Measurements from ENCODE around the gene BUD23.

Gene BUD23

GRCh38 chr7:73736885-73737284 lies 53.5 kb downstream of the BUD23 start:
- DNase-seq (ENCODE audit: low spot score in 2 of 2) (no peak), ATAC-seq (replicated peaks; ENCODE audit: extremely low read depth, poor library complexity, severe bottlenecking) (no peak)
- Mint-ChIP-seq H3K36me3 (ENCODE audit: insufficient read depth) (peaks cover 11% of the 10 kb centered on the region), H3K27me3 (no peaks in the 10 kb centered on the region), H3K9me3 (no peaks in the 10 kb centered on the region), H3K27ac (ENCODE audit: low read depth) (no peak overlapping the region), H3K4me3 (peak overlapping the region; percentile 87), H3K4me1 (peaks cover 20% of the 10 kb centered on the region)

- Mint-ChIP-seq H3K27ac (ENCODE audit: low read depth) (no peak overlapping the region), H3K9me3 (no peaks in the 10 kb centered on the region), H3K4me3 (peak overlapping the region; percentile 87), H3K27me3 (no peaks in the 10 kb centered on the region), H3K4me1 (peaks cover 20% of the 10 kb centered on the region), H3K36me3 (ENCODE audit: insufficient read depth) (peaks cover 11% of the 10 kb centered on the region)
- no peak for DNase-seq (ENCODE audit: low spot score in 2 of 2)
- ATAC-seq (replicated peaks; ENCODE audit: extremely low read depth, poor library complexity, severe bottlenecking): no peak
Observed at GRCh38 chr7:73737491-73738219, 54.3 kb downstream of the BUD23 start.

DNA sequence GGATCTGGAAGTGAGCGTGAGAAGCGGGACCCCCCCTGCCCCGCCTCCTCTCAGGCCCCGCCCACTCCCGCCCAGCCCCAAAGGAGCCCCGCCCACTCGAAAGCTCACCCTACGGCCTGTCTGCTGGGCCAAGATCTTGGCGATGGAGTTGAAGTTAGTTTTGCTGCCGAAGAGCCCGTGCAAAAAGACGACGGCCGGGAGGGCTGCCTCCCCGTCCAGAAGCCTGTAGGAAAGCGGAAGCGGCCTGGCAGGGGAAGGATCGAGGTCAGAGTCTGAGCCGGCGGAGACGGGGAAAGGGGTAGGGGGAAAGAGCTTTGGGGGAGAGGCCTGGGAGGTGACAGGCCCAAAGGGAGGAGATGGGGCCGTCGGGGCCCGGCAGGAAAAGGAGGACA lies 54.8 kb downstream of the BUD23 start:
- H3K4me1 Mint-ChIP-seq: peaks cover 20% of the 10 kb centered on the region
- no peak overlapping the region for H3K27ac Mint-ChIP-seq (ENCODE audit: low read depth)
- H3K4me3 Mint-ChIP-seq: peak overlapping the region; percentile 87
- peaks cover 11% of the 10 kb centered on the region for H3K36me3 Mint-ChIP-seq (ENCODE audit: insufficient read depth)
- DNase-seq (ENCODE audit: low spot score in 2 of 2) (peak in 1 of 2 donors; percentile 30), ATAC-seq (replicated peaks; ENCODE audit: extremely low read depth, poor library complexity, severe bottlenecking) (peak; percentile 4)
- no peaks in the 10 kb centered on the region for H3K27me3 Mint-ChIP-seq
- H3K9me3 Mint-ChIP-seq: no peaks in the 10 kb centered on the region

- ATAC-seq (replicated peaks; ENCODE audit: extremely low read depth, poor library complexity, severe bottlenecking) (peak; percentile 90), DNase-seq (ENCODE audit: low spot score in 2 of 2) (peak; percentile 97 to 99)
- Mint-ChIP-seq H3K27me3 (no peaks in the 10 kb centered on the region), H3K4me3 (peak within 1 kb of the TSS; percentile 87), H3K9me3 (no peaks in the 10 kb centered on the region), H3K4me1 (peaks cover 20% of the 10 kb centered on the region), H3K27ac (ENCODE audit: low read depth) (peak within 1 kb of the TSS; percentile 88), H3K36me3 (ENCODE audit: insufficient read depth) (peaks cover 11% of the 10 kb centered on the region)
Observed at GRCh38 chr7:73738612-73739386, 55.4 kb downstream of the BUD23 start, which contains the start of gene ABHD11. ABHD11 (minus strand) TSS chr7:73738802; CDS start chr7:73738770, 32 bp downstream.

GRCh38 chr7:73739387-73739767 lies 56.0 kb downstream of the BUD23 start:
- peak; percentile 4 for ATAC-seq (replicated peaks; ENCODE audit: extremely low read depth, poor library complexity, severe bottlenecking)

GRCh38 chr7:73740212-73740611 lies 56.8 kb downstream of the BUD23 start:
- no peak for DNase-seq (ENCODE audit: low spot score in 2 of 2)
- no peaks in the 10 kb centered on the region for H3K27me3 Mint-ChIP-seq
- H3K9me3 Mint-ChIP-seq: no peaks in the 10 kb centered on the region
- H3K27ac Mint-ChIP-seq (ENCODE audit: low read depth): no peak overlapping the region
- ATAC-seq (replicated peaks; ENCODE audit: extremely low read depth, poor library complexity, severe bottlenecking): no peak
- peaks cover 8% of the 10 kb centered on the region for H3K36me3 Mint-ChIP-seq (ENCODE audit: insufficient read depth)
- peak overlapping the region; percentile 18 for H3K4me3 Mint-ChIP-seq
- H3K4me1 Mint-ChIP-seq: peaks cover 14% of the 10 kb centered on the region

More at GRCh38 chr7:73739387-73739767, 56.0 kb downstream of the BUD23 start:
- no peak for DNase-seq (ENCODE audit: low spot score in 2 of 2)
- Mint-ChIP-seq H3K4me3 (peak overlapping the region; percentile 87), H3K36me3 (ENCODE audit: insufficient read depth) (peaks cover 11% of the 10 kb centered on the region), H3K9me3 (no peaks in the 10 kb centered on the region), H3K27me3 (no peaks in the 10 kb centered on the region), H3K4me1 (peaks cover 19% of the 10 kb centered on the region), H3K27ac (ENCODE audit: low read depth) (peak overlapping the region; percentile 88)

DNA sequence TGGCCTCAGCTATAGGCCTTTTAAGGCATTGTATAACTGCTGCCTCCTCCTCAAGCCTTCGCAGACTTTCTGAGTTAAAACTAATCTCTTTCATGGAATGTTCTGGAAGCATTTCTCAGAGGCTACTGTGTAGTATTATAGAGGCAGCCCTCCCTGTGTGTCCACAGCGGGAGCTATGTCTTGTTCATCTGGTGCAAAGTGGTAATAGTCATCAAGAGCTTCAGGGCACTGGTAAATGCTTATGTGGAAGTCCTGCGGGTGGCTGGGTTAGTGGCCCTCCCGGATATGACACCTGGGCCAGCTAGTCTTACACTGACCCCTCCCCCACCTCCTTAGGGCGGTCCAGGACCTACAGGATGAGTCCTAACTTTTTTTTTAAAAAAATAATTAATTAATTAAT lies 57.4 kb downstream of the BUD23 start:
- Mint-ChIP-seq H3K9me3 (no peaks in the 10 kb centered on the region), H3K4me1 (peaks cover 14% of the 10 kb centered on the region), H3K4me3 (peak overlapping the region; percentile 18), H3K27ac (ENCODE audit: low read depth) (no peak overlapping the region), H3K36me3 (ENCODE audit: insufficient read depth) (peaks cover 7% of the 10 kb centered on the region), H3K27me3 (no peaks in the 10 kb centered on the region)
- DNase-seq (ENCODE audit: low spot score in 2 of 2) (no peak), ATAC-seq (replicated peaks; ENCODE audit: extremely low read depth, poor library complexity, severe bottlenecking) (no peak)

GRCh38 chr7:73741600-73741999 lies 58.2 kb downstream of the BUD23 start:
- no peak overlapping the region for H3K4me3 Mint-ChIP-seq
- H3K27me3 Mint-ChIP-seq: no peaks in the 10 kb centered on the region
- no peaks in the 10 kb centered on the region for H3K9me3 Mint-ChIP-seq
- ATAC-seq (replicated peaks; ENCODE audit: extremely low read depth, poor library complexity, severe bottlenecking): no peak
- H3K4me1 Mint-ChIP-seq: peaks cover 14% of the 10 kb centered on the region
- no peak overlapping the region for H3K27ac Mint-ChIP-seq (ENCODE audit: low read depth)
- peaks cover 7% of the 10 kb centered on the region for H3K36me3 Mint-ChIP-seq (ENCODE audit: insufficient read depth)
- no peak for DNase-seq (ENCODE audit: low spot score in 2 of 2)

DNA sequence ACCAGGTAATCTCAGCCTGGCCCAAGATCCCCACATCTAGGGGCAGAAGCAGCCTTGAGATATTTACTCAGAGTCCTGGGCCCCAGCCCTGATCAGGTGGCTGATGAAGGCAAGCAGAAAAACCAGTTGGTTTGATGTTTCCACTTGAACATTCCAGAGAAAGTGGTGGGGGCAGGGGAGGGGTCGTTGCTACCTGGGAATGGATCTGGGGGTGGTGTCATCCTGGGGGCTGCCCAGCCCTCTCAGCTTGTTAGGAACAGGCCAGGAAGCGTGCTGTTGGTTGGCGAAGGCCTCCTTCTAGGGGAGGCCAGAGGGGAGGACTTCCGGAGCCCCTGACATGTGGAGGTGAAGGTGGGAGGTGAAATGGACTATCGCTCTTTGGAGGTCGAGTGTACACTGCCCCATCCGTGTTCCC lies 58.9 kb downstream of the BUD23 start:
- no peaks in the 10 kb centered on the region for H3K27me3 Mint-ChIP-seq
- no peak overlapping the region for H3K27ac Mint-ChIP-seq (ENCODE audit: low read depth)
- H3K4me3 Mint-ChIP-seq: no peak overlapping the region
- ATAC-seq (replicated peaks; ENCODE audit: extremely low read depth, poor library complexity, severe bottlenecking): no peak
- H3K4me1 Mint-ChIP-seq: peaks cover 14% of the 10 kb centered on the region
- H3K36me3 Mint-ChIP-seq (ENCODE audit: insufficient read depth): peaks cover 7% of the 10 kb centered on the region
- no peak for DNase-seq (ENCODE audit: low spot score in 2 of 2)
- no peaks in the 10 kb centered on the region for H3K9me3 Mint-ChIP-seq

GRCh38 chr7:73742753-73743641 lies 59.6 kb downstream of the BUD23 start:
- H3K4me3 Mint-ChIP-seq: no peak overlapping the region
- H3K4me1 Mint-ChIP-seq: peaks cover 11% of the 10 kb centered on the region
- H3K27ac Mint-ChIP-seq (ENCODE audit: low read depth): peak overlapping the region; percentile 38
- H3K36me3 Mint-ChIP-seq (ENCODE audit: insufficient read depth): peaks cover 5% of the 10 kb centered on the region
- no peak for ATAC-seq (replicated peaks; ENCODE audit: extremely low read depth, poor library complexity, severe bottlenecking)
- no peaks in the 10 kb centered on the region for H3K27me3 Mint-ChIP-seq
- no peak for DNase-seq (ENCODE audit: low spot score in 2 of 2)
- H3K9me3 Mint-ChIP-seq: no peaks in the 10 kb centered on the region

DNA sequence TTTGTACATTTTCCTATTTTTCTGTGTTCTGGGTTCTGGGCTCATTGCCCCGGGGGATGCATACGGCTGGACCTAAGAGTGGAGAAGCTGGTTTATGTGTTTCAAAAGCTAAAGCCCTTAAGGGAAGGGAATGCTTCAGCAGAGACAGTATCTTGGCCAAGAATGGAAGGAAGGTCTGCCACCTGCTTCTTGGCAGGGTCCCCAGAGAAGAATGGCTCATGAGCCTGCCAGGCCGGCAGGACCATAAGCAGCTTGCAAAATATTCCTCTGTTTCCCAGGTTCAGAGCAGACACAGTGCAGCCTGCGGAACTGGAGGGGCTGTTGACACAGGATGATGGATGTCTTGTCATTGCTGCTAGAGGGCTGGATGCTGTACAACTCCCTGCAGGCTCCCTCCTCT lies 63.0 kb downstream of the BUD23 start:
- no peak for ATAC-seq (replicated peaks; ENCODE audit: extremely low read depth, poor library complexity, severe bottlenecking)
- H3K36me3 Mint-ChIP-seq (ENCODE audit: insufficient read depth): peaks cover 2% of the 10 kb centered on the region
- H3K4me1 Mint-ChIP-seq: no peaks in the 10 kb centered on the region
- H3K27me3 Mint-ChIP-seq: peaks cover 22% of the 10 kb centered on the region
- no peak overlapping the region for H3K4me3 Mint-ChIP-seq
- DNase-seq (ENCODE audit: low spot score in 2 of 2): no peak
- H3K9me3 Mint-ChIP-seq: no peaks in the 10 kb centered on the region
- H3K27ac Mint-ChIP-seq (ENCODE audit: low read depth): no peak overlapping the region
